Transverse colon (tissue), 3 donors: ENCODE results near the gene EYS.

ENCODE experiments used
- POLR2A ChIP-seq: fragments of 450-650 bp; IDR thresholded peaks from one replicate; pipeline ENCODE4 v1.6.1; 2016; ENCODE audit warnings: antibody characterized with exemption, mild to moderate bottlenecking, moderate library complexity
- POLR2AphosphoS5 ChIP-seq, 3 donors: sonication (generic); formaldehyde crosslinking; IDR thresholded peaks; one replicate each; pipeline ENCODE4 v1.6.1; 2016; ENCODE audit warnings: antibody characterized with exemption in 3 of 3

GRCh38 chr6:63785006-63785405 lies 1922.0 kb downstream of the EYS start:
- TF ChIP-seq POLR2AphosphoS5 (IDR thresholded peaks at IDR 0.05): no peak
- no peak for TF ChIP-seq POLR2A
